VCaP (cell line): ENCODE measurements around the gene KRTAP12-2.

ENCODE experiments used
- H3K27ac ChIP-seq: fragments of 450-650 bp; 2 replicates; pipeline ENCODE4 v1.5.1; 2017
- CTCF ChIP-seq: fragments of 450-650 bp; conservative IDR thresholded peaks from 2 replicates; pipeline ENCODE4 v1.5.1; 2017; ENCODE audit warnings: mild to moderate bottlenecking, moderate library complexity

The KRTAP12-2 gene

GRCh38 chr21:44657635-44658540, 8.8 kb downstream of the KRTAP12-2 start, which contains the start of gene KRTAP12-3:
KRTAP12-3 (plus strand) TSS chr21:44657932; CDS start chr21:44657980, 48 bp downstream.
- no peak within 1 kb of the TSS for H3K27ac ChIP-seq
- TF ChIP-seq CTCF, result no peak

GRCh38 chr21:44656868-44657267, 9.9 kb downstream of the KRTAP12-2 start:
- TF ChIP-seq CTCF, result no peak
- H3K27ac ChIP-seq, result no peak overlapping the region

GRCh38 chr21:44654576-44655175, 12.1 kb downstream of the KRTAP12-2 start, which contains the start of gene KRTAP12-4:
KRTAP12-4 (minus strand) TSS chr21:44654659; CDS start chr21:44654614, 45 bp downstream.
- no peak for TF ChIP-seq CTCF
- H3K27ac ChIP-seq, result no peak within 1 kb of the TSS

DNA sequence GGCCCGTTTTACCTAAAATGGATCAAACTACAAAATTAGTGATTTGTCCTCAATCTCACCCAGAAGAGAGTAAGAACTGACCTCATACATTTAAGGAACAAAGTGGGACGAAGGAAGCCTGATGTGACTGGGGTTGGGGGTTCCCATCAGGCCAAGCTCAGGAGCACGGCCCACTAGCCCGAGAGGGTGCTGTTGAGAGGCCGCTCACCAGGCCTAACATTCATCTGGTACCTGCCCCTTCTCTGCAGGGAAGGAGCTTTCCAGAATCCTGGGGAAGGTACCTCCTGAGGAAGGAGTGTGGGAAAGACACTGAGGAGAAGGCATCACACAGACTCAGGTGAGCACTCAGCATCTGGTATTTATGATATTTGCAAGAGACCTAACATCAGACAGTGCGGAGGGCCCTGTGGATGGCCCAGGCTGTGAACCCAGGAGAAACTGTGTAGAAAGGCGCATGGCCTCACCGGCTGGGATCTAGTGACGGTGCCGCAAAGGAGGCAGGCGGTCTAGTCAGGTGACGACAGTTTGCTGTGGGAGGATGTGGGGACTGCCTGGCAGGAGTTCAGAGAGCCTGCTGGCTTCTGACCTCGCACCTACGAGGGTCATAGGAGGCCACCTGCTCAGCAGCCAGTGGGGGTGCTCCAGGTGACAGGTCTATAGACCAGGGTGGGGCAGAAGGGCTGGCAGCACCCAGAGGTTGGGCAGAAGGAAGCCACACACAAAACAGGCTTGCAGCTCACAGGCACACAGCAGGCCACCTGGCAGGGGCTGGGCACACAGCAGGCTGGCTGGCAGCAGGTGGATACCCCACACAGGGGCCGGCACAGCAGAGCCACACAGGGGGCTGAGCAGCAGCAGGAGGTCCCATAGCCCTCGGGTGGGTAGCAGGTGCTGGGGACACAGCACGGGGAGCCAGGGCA, 12.8 kb downstream of the KRTAP12-2 start:
- no peak overlapping the region for H3K27ac ChIP-seq
- no peak for TF ChIP-seq CTCF

DNA sequence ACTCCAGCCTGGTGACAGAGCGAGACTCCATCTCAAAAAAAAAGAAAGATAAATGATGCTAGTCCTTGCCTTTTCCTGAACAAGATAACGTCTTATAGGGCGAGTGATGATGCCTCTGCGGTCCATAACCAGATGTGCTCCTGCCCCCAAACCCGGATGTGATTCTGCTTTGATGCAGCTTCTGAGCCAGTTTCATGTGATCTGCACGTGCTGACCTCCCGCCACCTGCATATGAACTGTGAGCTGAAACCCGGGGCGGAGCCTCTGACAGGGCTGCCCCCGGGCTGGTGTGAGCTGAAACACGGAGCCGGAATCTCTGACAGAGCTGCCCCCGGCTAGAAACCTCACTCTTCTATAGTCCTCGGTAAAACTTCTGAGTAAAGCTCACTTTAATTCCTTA, 13.6 kb downstream of the KRTAP12-2 start:
- TF ChIP-seq CTCF, result no peak
- H3K27ac ChIP-seq, result no peak overlapping the region

DNA sequence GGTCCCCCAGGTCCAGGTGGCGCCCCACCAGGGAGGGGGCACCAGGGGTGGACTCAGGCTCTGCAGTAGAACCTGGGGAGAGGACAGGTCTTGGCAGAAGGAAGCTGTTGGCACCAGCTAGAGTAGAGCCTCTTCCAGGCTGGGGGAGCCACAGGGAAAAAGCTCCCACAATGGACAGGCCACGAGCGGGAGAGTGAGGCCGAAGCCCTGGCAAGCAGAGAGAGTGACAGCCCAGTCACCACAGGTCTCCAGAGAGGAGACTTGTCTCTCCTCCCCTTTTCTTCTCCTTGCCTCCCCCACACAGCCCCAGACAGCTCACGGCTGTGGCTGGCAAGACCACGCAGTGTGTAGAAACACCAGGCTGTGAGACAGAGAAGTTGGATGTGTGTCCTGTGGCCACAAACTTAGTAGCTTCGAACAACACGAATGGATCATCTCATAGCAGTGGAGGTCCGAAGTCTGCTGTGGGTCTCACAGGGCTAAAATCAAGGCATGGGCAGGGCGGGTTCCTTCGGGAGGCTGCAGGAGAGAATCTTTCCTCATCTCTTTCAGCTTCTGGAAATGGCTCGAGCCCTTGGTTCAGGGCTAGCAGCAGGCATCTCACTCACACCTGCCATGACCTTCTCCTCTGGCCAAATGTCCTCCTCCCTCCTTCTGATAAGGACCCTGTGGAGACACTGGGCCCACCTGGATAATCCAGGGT, 15.6 kb downstream of the KRTAP12-2 start:
- no peak overlapping the region for H3K27ac ChIP-seq
- TF ChIP-seq CTCF, result no peak
